HFFc6 (cell line): Measurements from ENCODE around the gene OLFML2B. TPM values are rescaled to one million over a fixed set of nuclear protein-coding genes. Genes with fewer than 3 reads are reported as not detected.
A peak's percentile ranks its signal among the peaks of the same experiment; 100 is the strongest.

Experiments used
- DNase-seq: peaks from one replicate; pipeline ENCODE4 v3.0.0-alpha.2; 2018
- H3K27ac Mint-ChIP-seq: 2 replicates; pipeline ENCODE4 v1.8.0; 2020; ENCODE audit warnings: mild to moderate bottlenecking, mixed read lengths
- H3K27me3 Mint-ChIP-seq: 2 replicates; pipeline ENCODE4 v1.8.0; 2021; ENCODE audit warnings: mild to moderate bottlenecking, moderate library complexity, mixed read lengths; ENCODE audit not compliant: insufficient read depth
- H3K36me3 Mint-ChIP-seq: 2 replicates; pipeline ENCODE4 v1.8.0; 2021; ENCODE audit warnings: low read depth, mixed read lengths
- H3K4me1 Mint-ChIP-seq: 2 replicates; pipeline ENCODE4 v1.8.0; 2020; ENCODE audit warnings: low read depth, mixed read lengths
- H3K4me3 Mint-ChIP-seq: 2 replicates; pipeline ENCODE4 v1.8.0; 2020; ENCODE audit warnings: mild to moderate bottlenecking, moderate library complexity, mixed read lengths
- H3K9me3 Mint-ChIP-seq: 2 replicates; pipeline ENCODE4 v1.8.0; 2020; ENCODE audit warnings: mild to moderate bottlenecking, mixed read lengths
- total RNA-seq, 6 experiments: library from RNA; stranded (reverse); fragmentation: NEBNext Ultra II Directional; extraction: Animal tissue kit (Norgen Biotek cat#: 25700); gene quantifications; 2 replicates in 1 of 6; 3 replicates in 5 of 6; pipeline ENCODE4 v1.2.3, GENCODE V29; 2021
- TF ChIP-seq, protein P1 (sequence below): fragments of 200-600 bp; sonication (generic); IDR thresholded peaks from 2 replicates; pipeline ENCODE4 v1.5.0; 2021; ENCODE audit warnings: antibody characterized with exemption, mild to moderate bottlenecking

OLFML2B gene
- total RNA-seq, 6 experiments from 2014 or later, result 4.9 to 9.1 (median 7.0) TPM

GRCh38 chr1:162025541-162025940, 1.9 kb upstream of the OLFML2B start:
- Mint-ChIP-seq H3K36me3 (peaks cover 10% of the 10 kb centered on the region), H3K4me1 (peaks cover 40% of the 10 kb centered on the region), H3K4me3 (no peak overlapping the region), H3K27me3 (peaks cover 3% of the 10 kb centered on the region; the same call in 1 of the 2 replicates), H3K9me3 (peaks cover 9% of the 10 kb centered on the region; the same call in 1 of the 2 replicates), H3K27ac (no peak overlapping the region)
- TF ChIP-seq, protein P1, sequence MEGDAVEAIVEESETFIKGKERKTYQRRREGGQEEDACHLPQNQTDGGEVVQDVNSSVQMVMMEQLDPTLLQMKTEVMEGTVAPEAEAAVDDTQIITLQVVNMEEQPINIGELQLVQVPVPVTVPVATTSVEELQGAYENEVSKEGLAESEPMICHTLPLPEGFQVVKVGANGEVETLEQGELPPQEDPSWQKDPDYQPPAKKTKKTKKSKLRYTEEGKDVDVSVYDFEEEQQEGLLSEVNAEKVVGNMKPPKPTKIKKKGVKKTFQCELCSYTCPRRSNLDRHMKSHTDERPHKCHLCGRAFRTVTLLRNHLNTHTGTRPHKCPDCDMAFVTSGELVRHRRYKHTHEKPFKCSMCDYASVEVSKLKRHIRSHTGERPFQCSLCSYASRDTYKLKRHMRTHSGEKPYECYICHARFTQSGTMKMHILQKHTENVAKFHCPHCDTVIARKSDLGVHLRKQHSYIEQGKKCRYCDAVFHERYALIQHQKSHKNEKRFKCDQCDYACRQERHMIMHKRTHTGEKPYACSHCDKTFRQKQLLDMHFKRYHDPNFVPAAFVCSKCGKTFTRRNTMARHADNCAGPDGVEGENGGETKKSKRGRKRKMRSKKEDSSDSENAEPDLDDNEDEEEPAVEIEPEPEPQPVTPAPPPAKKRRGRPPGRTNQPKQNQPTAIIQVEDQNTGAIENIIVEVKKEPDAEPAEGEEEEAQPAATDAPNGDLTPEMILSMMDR, result no peak
- DNase-seq, result no peak

DNA sequence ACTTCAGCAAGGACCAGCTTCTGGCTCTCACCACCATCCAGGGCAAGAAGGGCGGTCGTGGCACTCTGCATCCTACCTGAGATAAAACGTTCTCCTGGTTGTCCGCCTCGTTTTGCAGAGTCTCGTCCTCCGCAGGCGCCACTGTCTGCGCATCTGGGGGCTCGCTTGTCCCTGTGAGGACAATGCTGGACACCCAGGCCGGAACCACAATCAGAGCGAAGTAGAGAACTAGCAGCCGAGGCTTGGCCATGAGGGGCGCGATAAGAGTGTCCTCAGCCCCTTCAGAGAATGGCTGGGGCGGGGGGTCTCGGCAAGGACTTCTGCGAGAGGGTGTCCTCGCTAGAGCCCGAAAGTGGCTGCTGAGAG, 505 bp downstream of the OLFML2B start:
- DNase-seq, result no peak
- Mint-ChIP-seq H3K27me3 (peaks cover 3% of the 10 kb centered on the region; the same call in 1 of the 2 replicates), H3K27ac (peak overlapping the region; percentile 75), H3K4me1 (peaks cover 46% of the 10 kb centered on the region), H3K36me3 (peaks cover 10% of the 10 kb centered on the region), H3K4me3 (peak overlapping the region; percentile 94), H3K9me3 (peaks cover 9% of the 10 kb centered on the region; the same call in 1 of the 2 replicates)
- TF ChIP-seq, protein P1, result no peak

DNA sequence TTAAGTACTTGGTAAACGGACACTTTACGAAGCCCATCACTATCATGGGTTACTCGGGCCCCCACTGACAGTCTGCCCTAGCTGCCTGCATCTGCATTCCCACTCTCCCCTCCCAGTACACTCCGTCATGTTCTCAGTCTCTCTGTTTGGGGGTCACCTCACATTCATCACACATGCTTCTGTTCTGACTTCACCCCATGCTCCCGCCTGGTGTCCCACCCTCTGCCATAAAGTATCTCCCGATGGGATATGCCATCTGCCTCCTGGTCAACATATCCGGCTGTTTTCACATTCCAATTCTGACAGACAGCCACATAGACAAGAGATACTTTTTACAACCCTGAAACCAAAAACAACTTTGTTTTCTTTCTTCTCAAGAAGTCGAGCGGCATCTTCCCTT, 1.0 kb downstream of the OLFML2B start:
- peaks cover 3% of the 10 kb centered on the region; the same call in 1 of the 2 replicates for H3K27me3 Mint-ChIP-seq

DNA sequence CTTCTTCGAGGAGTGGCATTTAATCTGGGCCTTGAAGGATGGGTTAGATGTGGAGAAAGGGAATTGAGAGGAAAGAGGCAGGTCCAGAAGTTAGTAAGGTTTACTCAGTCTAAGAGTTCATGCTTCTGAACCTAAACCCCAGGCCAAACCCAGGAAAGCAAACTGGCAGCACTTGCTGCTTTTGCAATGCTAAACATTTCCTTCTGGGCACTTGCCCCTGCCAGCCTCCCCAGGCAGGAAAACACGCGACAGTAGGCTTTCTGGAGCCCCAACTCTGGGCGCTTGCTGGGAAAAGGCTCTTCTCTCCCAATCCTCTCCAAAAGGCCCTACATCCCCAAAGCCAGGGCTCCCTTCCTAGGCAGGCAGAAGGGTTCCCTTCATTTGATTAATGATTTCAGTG, 2.5 kb downstream of the OLFML2B start:
- Mint-ChIP-seq H3K4me1 (peaks cover 46% of the 10 kb centered on the region), H3K36me3 (peaks cover 7% of the 10 kb centered on the region; the same call in 1 of the 2 replicates), H3K9me3 (no peaks in the 10 kb centered on the region), H3K27me3 (peaks cover 3% of the 10 kb centered on the region; the same call in 1 of the 2 replicates), H3K4me3 (no peak overlapping the region), H3K27ac (no peak overlapping the region)
- TF ChIP-seq, protein P1, result no peak
- no peak for DNase-seq

More for the DNA sequence above, 1.0 kb downstream of the OLFML2B start:
- H3K4me3 Mint-ChIP-seq, result peak overlapping the region; percentile 94
- H3K9me3 Mint-ChIP-seq, result peaks cover 9% of the 10 kb centered on the region; the same call in 1 of the 2 replicates
- H3K27ac Mint-ChIP-seq, result no peak overlapping the region
- H3K4me1 Mint-ChIP-seq, result peaks cover 46% of the 10 kb centered on the region
- TF ChIP-seq, protein P1, result no peak
- no peak for DNase-seq
- H3K36me3 Mint-ChIP-seq, result peaks cover 13% of the 10 kb centered on the region

DNA sequence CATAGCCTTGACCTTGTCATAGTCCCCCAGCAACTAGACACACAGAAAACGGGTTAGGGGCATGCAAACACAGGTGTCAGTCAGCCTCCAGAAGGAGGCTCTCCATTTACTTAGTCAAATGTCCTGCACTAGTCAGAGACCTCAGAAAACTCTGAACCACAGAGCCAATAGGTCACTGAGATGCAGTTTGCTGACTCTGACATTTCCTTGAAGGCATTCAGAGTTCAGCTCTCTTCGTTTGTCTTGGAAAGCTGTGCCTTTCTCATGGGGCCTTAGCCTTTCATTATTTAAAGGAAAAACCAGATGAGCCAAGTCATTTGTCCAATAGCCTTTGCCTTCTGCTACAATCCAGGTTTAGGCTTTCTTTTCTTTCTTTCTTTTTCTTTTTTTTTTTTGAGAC, 3.5 kb downstream of the OLFML2B start:
- Mint-ChIP-seq H3K27me3 (peaks cover 5% of the 10 kb centered on the region), H3K4me3 (no peak overlapping the region), H3K36me3 (peaks cover 7% of the 10 kb centered on the region; the same call in 1 of the 2 replicates), H3K9me3 (no peaks in the 10 kb centered on the region), H3K4me1 (peaks cover 46% of the 10 kb centered on the region), H3K27ac (no peak overlapping the region)
- TF ChIP-seq, protein P1, result no peak
- no peak for DNase-seq

- H3K9me3 Mint-ChIP-seq, result no peaks in the 10 kb centered on the region
- H3K4me3 Mint-ChIP-seq, result no peak overlapping the region
- H3K36me3 Mint-ChIP-seq, result peaks cover 8% of the 10 kb centered on the region; the same call in 1 of the 2 replicates
- H3K27me3 Mint-ChIP-seq, result peaks cover 5% of the 10 kb centered on the region
- H3K27ac Mint-ChIP-seq, result 0 out of 2 replicates have a peak overlapping the region, but pooled peaks have one; percentile 44
- DNase-seq, result no peak
- peaks cover 43% of the 10 kb centered on the region for H3K4me1 Mint-ChIP-seq
- TF ChIP-seq, protein P1, result no peak
Observed at GRCh38 chr1:162019446-162019845, 4.2 kb downstream of the OLFML2B start.
